GM12878 (cell line): ENCODE results near the gene ARHGEF1. TPM values are rescaled to one million over a fixed set of nuclear protein-coding genes. Genes with fewer than 3 reads are reported as not detected.
A peak's percentile ranks its signal among the peaks of the same experiment; 100 is the strongest.

Experiments used
- ATAC-seq: fragments of 200-7000 bp; cut with Tn5 transposase; 3 replicates; pipeline ENCODE4 v1.9.1; 2020; ENCODE audit warnings: mild to moderate bottlenecking, moderate library complexity
- BruUV-seq: library from RNA; stranded (reverse); fragments of 400-500 nt; replicated peaks from 2 replicates; lab custom pipeline; 2021; lab: Mats Ljungman, UMichigan
- CTCF ChIA-PET: fragments of 300-600 bp; sonication (Branson Sonifier 250); formaldehyde crosslinking; extraction: SDS; loops from one replicate; lab custom pipeline; 2021; ENCODE audit warnings: inconsistent platforms; lab: Yijun Ruan, JAX
- POLR2A ChIA-PET: fragments of 350-600 bp; formaldehyde crosslinking; extraction: SDS; loops from one replicate; lab custom pipeline; 2021; ENCODE audit warnings: inconsistent platforms; lab: Charles Lee
- RAD21 ChIA-PET: fragments of 300-600 bp; sonication (Branson Sonifier 250); formaldehyde crosslinking; loops from one replicate; lab custom pipeline; 2023; ENCODE audit warnings: antibody characterized with exemption; ENCODE audit not compliant: unreplicated experiment; lab: Charles Lee
- SMC1A ChIA-PET: fragments of 300-600 bp; sonication (Branson Sonifier 250); formaldehyde crosslinking; loops from one replicate; lab custom pipeline; 2023; ENCODE audit not compliant: unreplicated experiment, uncharacterized antibody; lab: Charles Lee
- DNase-seq: peaks from one replicate; pipeline ENCODE4 v3.0.0-alpha.2; 2011; ENCODE audit warnings: low read depth, low spot score
- FAIRE-seq: peaks from 3 replicates; lab custom pipeline; 2011; peaks lifted over from hg19 to GRCh38; lab: Jason Lieb, UNC
- H2AFZ ChIP-seq: 2 replicates; pipeline ENCODE4 v1.6.0; 2011; ENCODE audit warnings: low read depth, low read length, control low read depth; ENCODE audit not compliant: control insufficient read depth
- H3K27ac ChIP-seq: 2 replicates; pipeline ENCODE4 v1.5.1; 2011; ENCODE audit warnings: control low read depth; ENCODE audit not compliant: control insufficient read depth, insufficient read depth
- H3K27me3 ChIP-seq, 2 experiments: replicated peaks in 1 of 2; 2 replicates each; pipeline versions ENCODE4 v1.6.0 to v1.6.1; 2011; ENCODE audit warnings: low read length in 1 of 2; ENCODE audit not compliant: control insufficient read depth in 2 of 2, insufficient read depth in 2 of 2
- H3K36me3 ChIP-seq, 2 experiments: 2 replicates each; pipeline ENCODE4 v1.5.1; 2011; ENCODE audit warnings: low read length in 1 of 2; ENCODE audit not compliant: control insufficient read depth in 2 of 2, insufficient read depth in 2 of 2
- H3K4me1 ChIP-seq: 2 replicates; pipeline ENCODE4 v1.6.1; 2011; ENCODE audit warnings: mild to moderate bottlenecking, low read length, moderate library complexity, mixed read lengths; ENCODE audit not compliant: control insufficient read depth, insufficient read depth
- H3K4me2 ChIP-seq: 2 replicates; pipeline ENCODE4 v1.6.0; 2011; ENCODE audit warnings: control low read depth; ENCODE audit not compliant: control insufficient read depth, insufficient read depth
- H3K4me3 ChIP-seq: fragments of 200-600 bp; sonication (generic); 2 replicates; pipeline ENCODE4 v1.5.1; 2016
- H3K79me2 ChIP-seq: 2 replicates; pipeline ENCODE4 v1.6.0; 2011; ENCODE audit warnings: low read length; ENCODE audit not compliant: control insufficient read depth, insufficient read depth
- H3K9ac ChIP-seq: 2 replicates; pipeline ENCODE4 v1.8.0; 2011; ENCODE audit warnings: low read length, control low read depth, mixed read lengths; ENCODE audit not compliant: control insufficient read depth, insufficient read depth
- H3K9me3 ChIP-seq: replicated peaks from 3 replicates; pipeline ENCODE4 v1.5.1; 2011; ENCODE audit warnings: mild to moderate bottlenecking, low read length; ENCODE audit not compliant: control insufficient read depth, insufficient read depth
- H4K20me1 ChIP-seq: 2 replicates; pipeline ENCODE4 v1.6.0; 2011; ENCODE audit not compliant: control insufficient read depth, insufficient read depth
- ASH2L ChIP-seq: fragments of 300-600, 200-600 bp; sonication (generic); IDR thresholded peaks from 2 replicates; pipeline ENCODE4 v1.6.1; 2017; ENCODE audit warnings: low read depth, mild to moderate bottlenecking, borderline replicate concordance
- BRCA1 ChIP-seq: IDR thresholded peaks from 2 replicates; pipeline ENCODE4 v1.6.1; 2011; ENCODE audit warnings: low read depth, low read length, improper control_type of control experiment
- CREM ChIP-seq: IDR thresholded peaks from 2 replicates; pipeline ENCODE4 v1.6.1; 2014; ENCODE audit warnings: antibody characterized with exemption, low read depth
- FOXK2 ChIP-seq: fragments of 450-650 bp; IDR thresholded peaks from 2 replicates; pipeline ENCODE4 v1.6.1; 2017; ENCODE audit warnings: mild to moderate bottlenecking, moderate library complexity
- GABPA ChIP-seq: IDR thresholded peaks from 2 replicates; pipeline ENCODE4 v1.6.1; 2014; ENCODE audit warnings: antibody characterized with exemption, low read depth, mild to moderate bottlenecking, inconsistent platforms
- KAT2A ChIP-seq: conservative IDR thresholded peaks from 2 replicates; pipeline ENCODE4 v1.6.1; 2011; ENCODE audit warnings: low read depth, low read length; ENCODE audit not compliant: control insufficient read depth
- MTA2 ChIP-seq: fragments of 450-650 bp; IDR thresholded peaks from 2 replicates; pipeline ENCODE4 v1.6.1; 2016; ENCODE audit warnings: low read depth, mild to moderate bottlenecking, moderate library complexity
- MYB ChIP-seq: fragments of 150-350 bp; IDR thresholded peaks from 2 replicates; pipeline ENCODE4 v1.6.1; 2014; ENCODE audit warnings: mild to moderate bottlenecking, low read depth, low read length, borderline replicate concordance
- PAX5 ChIP-seq: IDR thresholded peaks from 2 replicates; pipeline ENCODE4 v1.6.1; 2011; ENCODE audit warnings: low read depth, low read length, borderline replicate concordance
- PAX8 ChIP-seq: fragments of 450-650 bp; IDR thresholded peaks from 2 replicates; pipeline ENCODE4 v1.6.1; 2017; ENCODE audit warnings: mild to moderate bottlenecking, moderate library complexity
- POLR2AphosphoS5 ChIP-seq: IDR thresholded peaks from 2 replicates; pipeline ENCODE4 v1.6.1; 2011; ENCODE audit warnings: mild to moderate bottlenecking, low read length, inconsistent platforms
- SMAD5 ChIP-seq: IDR thresholded peaks from 2 replicates; pipeline ENCODE4 v1.6.1; 2016; ENCODE audit warnings: antibody characterized with exemption, low read depth
- SRF ChIP-seq, 2 experiments: IDR thresholded peaks; 2 replicates each; pipeline ENCODE4 v1.6.1; 2011; ENCODE audit warnings: low read depth in 2 of 2, low read length in 2 of 2, mild to moderate bottlenecking in 1 of 2, moderate library complexity in 1 of 2
- ZNF687 ChIP-seq: fragments of 450-650 bp; IDR thresholded peaks from 2 replicates; pipeline ENCODE4 v1.6.1; 2017; ENCODE audit warnings: mild to moderate bottlenecking, moderate library complexity
- WGBS: methylation state at CpG from one replicate; pipeline ENCODE4 v1.1.6; 2016; ENCODE audit warnings: low lambda C conversion rate; ENCODE audit not compliant: insufficient replicate concordance, insufficient coverage; ENCODE audit errors: missing lambda C conversion rate; 5-methylcytosine and 5-hydroxymethylcytosine counted together
- in situ Hi-C: fragments of 300-500 bp; cut with MboI; formaldehyde crosslinking; loops from 9 replicates; pipeline ENCODE4 v1.14.3; 2018; ENCODE audit warnings: mixed read lengths
- intact Hi-C: fragments of 100-400 bp; cut with micrococcal nuclease; formaldehyde crosslinking; loops from one replicate; pipeline ENCODE4 v1.14.2; 2022; ENCODE audit not compliant: unreplicated experiment
- polyA plus RNA-seq, 11 experiments: library from polyadenylated mRNA; depleted of rRNA in 4 of 11; unstranded in 6 of 11; stranded (reverse) in 5 of 11; fragments of >200 nt; fragmentation: Nextera tagmentation in 4 of 11; fragmentation: Illumina TruSeq in 1 of 11; extraction: Ambion mirVana in 4 of 11; extraction: Trizol in 1 of 11; gene quantifications; 1 replicate in 1 of 11; 2 replicates in 10 of 11; pipeline versions ENCODE4 v1.2.1 to v1.2.3, GENCODE V29; 2011 to 2016; ENCODE audit warnings: inconsistent platforms in 2 of 11, missing spikeins in 2 of 11, low read depth in 1 of 11
- total RNA-seq, 4 experiments: library from RNA; depleted of rRNA in 3 of 4; stranded (reverse); fragments of >200 nt in 3 of 4; fragmentation: Illumina TruSeq in 1 of 4; extraction: Trizol in 1 of 4; gene quantifications; 2 replicates each; pipeline versions ENCODE4 v1.2.1 to v1.2.3, GENCODE V29; 2013 to 2021
- TF ChIP-seq, protein P1 (sequence below): fragments of 450-650 bp; IDR thresholded peaks from 2 replicates; pipeline ENCODE4 v1.6.1; 2017; ENCODE audit warnings: low read depth, mild to moderate bottlenecking, moderate library complexity
- TF ChIP-seq, protein P2 (sequence below): IDR thresholded peaks from 2 replicates; pipeline ENCODE4 v1.6.1; 2011; ENCODE audit warnings: low read depth, low read length, improper control_type of control experiment, borderline replicate concordance

Gene ARHGEF1
- total and polyA plus RNA-seq, 10 of the 15 experiments (the other 5 are each of a cell fraction or from before 2014, with no cell fraction given): 1.2 to 207 (median 53.9) TPM

DNA sequence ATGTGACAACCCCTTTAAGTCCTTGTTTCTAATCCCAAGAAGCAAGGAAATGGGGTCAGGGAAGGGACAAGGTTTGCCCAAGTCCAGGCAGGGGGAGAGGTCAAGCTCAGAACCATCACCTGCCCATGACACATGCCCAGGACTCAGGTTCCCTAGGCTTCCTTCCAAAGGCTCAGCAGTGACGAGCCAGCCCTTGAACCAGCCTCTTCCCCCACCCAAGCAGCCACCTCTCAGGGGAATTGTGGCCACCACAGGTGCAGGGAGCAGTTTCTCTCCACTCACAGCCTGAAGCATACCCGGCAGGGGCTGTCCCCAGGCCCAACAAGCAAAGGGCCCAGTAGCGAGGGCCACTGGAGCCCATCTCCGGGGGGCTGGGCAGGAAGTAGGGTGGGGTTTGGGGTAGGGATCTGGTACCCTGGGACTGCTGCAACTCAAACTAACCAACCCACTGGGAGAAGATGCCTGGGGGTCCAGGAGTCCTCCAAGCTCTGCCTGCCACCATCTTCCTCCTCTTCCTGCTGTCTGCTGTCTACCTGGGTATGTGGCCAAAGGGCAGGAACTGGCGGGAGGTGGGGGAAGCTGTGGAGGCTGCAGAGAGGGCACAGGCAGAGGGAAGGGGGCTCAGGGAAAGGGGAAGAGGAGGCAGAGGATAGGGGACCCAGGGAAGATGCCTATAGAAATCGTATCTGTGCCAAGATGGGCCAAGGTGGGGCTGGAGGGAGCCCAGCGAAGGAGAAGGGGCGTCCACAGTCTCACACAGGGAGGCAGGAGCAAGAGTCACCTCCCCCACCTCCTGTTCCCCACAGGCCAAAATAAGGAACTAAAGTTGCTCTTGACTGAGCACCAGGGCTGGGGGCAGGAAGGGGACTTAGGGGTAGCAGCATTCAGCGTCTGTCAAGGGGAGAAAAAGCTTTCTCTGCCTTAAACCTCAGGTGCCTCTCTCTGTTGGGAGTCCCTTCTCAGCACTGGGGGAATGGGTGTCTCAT is 5.8 kb upstream of the ARHGEF1 start, which contains the start of gene CD79A:
Gene CD79A, plus strand, starts transcription at position 433 of the 986 bp plus-strand sequence. Its CDS starts 26 bp downstream, at position 459.
- CTCF ChIA-PET: interaction anchor here (0.6 to 9.0 kb wide), 6 partner anchors 10 to 70 kb away, joined by 3 to 136 read pairs (median 12); partner anchors contain the start of genes ARHGEF1 and RPS19
- POLR2A ChIA-PET: interaction anchor here (0.9 to 3.7 kb wide), 10 partner anchors 10 to 250 kb away, joined by 3 to 44 read pairs (median 4); partner anchors contain the start of gene RPS19
- Histone ChIP-seq H3K4me2 (peak within 1 kb of the TSS; percentile 97), H3K4me1 (peaks cover 45% of the 10 kb centered on the region), H3K4me3 (peak within 1 kb of the TSS; percentile 85), H3K9ac (peak within 1 kb of the TSS; percentile 83), H4K20me1 (no peaks in the 10 kb centered on the region), H2AFZ (no peak within 1 kb of the TSS), H3K9me3 (no peaks in the 10 kb centered on the region), H3K27ac (peak within 1 kb of the TSS; percentile 94), H3K36me3 (peaks cover 3 to 4% of the 10 kb centered on the region in 2 experiments; a peak in 3 of 4 replicates), H3K79me2 (peaks cover 38% of the 10 kb centered on the region), H3K27me3 (no peaks in the 10 kb centered on the region)
- ATAC-seq (peak; percentile 78), DNase-seq (peak; percentile 92), FAIRE-seq (peak; percentile 59)
- SMC1A ChIA-PET: interaction anchor here (0.6 to 8.2 kb wide), 6 partner anchors 9 to 246 kb away, joined by 3 to 57 read pairs (median 14); partner anchors contain the start of gene RPS19
- WGBS: under 1% methylated on average over 9 of the region's 9 CpGs
- RAD21 ChIA-PET: interaction anchor here (0.7 to 8.7 kb wide), 8 partner anchors 8 to 68 kb away, joined by 3 to 120 read pairs (median 7); partner anchors contain the start of genes ARHGEF1, ERFL and RPS19
- intact Hi-C loops: loop anchor here (2.0 kb wide), 1 partner anchor 68 kb away; no protein-coding TSS in a partner anchor
- TSS peak; percentile 94 for BruUV-seq
- in situ Hi-C loops: no loop called here
- TF ChIP-seq ASH2L (no peak), KAT2A (no peak), MTA2 (peak; percentile 78; the same call in 1 of the 2 replicates), MYB (peak; percentile 72), SMAD5 (no peak), BRCA1 (no peak), FOXK2 (no peak), SRF (IDR thresholded peaks at IDR 0.05; ENCODE audit: low read depth in 2 of 2, low read length in 2 of 2) (no peak), PAX8 (no peak), CREM (peak; percentile 84), GABPA (peak; percentile 72; the same call in 1 of the 2 replicates), PAX5 (peak; percentile 95), ZNF687 (peak; percentile 65), POLR2AphosphoS5 (peak; percentile 65)
- TF ChIP-seq, protein P1, sequence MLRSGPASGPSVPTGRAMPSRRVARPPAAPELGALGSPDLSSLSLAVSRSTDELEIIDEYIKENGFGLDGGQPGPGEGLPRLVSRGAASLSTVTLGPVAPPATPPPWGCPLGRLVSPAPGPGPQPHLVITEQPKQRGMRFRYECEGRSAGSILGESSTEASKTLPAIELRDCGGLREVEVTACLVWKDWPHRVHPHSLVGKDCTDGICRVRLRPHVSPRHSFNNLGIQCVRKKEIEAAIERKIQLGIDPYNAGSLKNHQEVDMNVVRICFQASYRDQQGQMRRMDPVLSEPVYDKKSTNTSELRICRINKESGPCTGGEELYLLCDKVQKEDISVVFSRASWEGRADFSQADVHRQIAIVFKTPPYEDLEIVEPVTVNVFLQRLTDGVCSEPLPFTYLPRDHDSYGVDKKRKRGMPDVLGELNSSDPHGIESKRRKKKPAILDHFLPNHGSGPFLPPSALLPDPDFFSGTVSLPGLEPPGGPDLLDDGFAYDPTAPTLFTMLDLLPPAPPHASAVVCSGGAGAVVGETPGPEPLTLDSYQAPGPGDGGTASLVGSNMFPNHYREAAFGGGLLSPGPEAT: peak; percentile 85
- TF ChIP-seq, protein P2, sequence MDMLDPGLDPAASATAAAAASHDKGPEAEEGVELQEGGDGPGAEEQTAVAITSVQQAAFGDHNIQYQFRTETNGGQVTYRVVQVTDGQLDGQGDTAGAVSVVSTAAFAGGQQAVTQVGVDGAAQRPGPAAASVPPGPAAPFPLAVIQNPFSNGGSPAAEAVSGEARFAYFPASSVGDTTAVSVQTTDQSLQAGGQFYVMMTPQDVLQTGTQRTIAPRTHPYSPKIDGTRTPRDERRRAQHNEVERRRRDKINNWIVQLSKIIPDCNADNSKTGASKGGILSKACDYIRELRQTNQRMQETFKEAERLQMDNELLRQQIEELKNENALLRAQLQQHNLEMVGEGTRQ: no peak; the same call in 1 of the 2 replicates
